Measurements from ENCODE around the gene C1orf159. TPM values are rescaled to one million over a fixed set of nuclear protein-coding genes. Genes with fewer than 3 reads are reported as not detected.

Gene C1orf159
- total and polyA plus RNA-seq, 2 of the 8 experiments (the other 6 are each of a cell fraction or from before 2014, with no cell fraction given): 10.0 to 10.9 TPM

- TF ChIP-seq ZNF274 (IDR thresholded peaks at IDR 0.05; ENCODE audit: borderline replicate concordance, extremely low read depth, low read length) (no peak), CHD1 (IDR thresholded peaks at IDR 0.05; ENCODE audit: low read depth, low read length) (no peak), ASH2L (IDR thresholded peaks at IDR 0.05; ENCODE audit: low read length) (peak; percentile 7), MAX (IDR thresholded peaks at IDR 0.05) (no peak), CHD2 (IDR thresholded peaks at IDR 0.05; ENCODE audit: low read length) (no peak), SP2 (IDR thresholded peaks at IDR 0.05; ENCODE audit: low read length) (no peak), KDM4A (IDR thresholded peaks at IDR 0.05; ENCODE audit: low read depth, low read length, severe bottlenecking) (no peak)
Measured at GRCh38 chr1:1116701-1117468, 996 bp upstream of the C1orf159 start (continued).

All from H1 (cell line).